ENCODE measurements around the gene HMX1. TPM values are rescaled to one million over a fixed set of nuclear protein-coding genes. Genes with fewer than 3 reads are reported as not detected.

Gene HMX1
- total RNA-seq (not detected in 2 replicates), polyA plus RNA-seq (not detected in 2 replicates)

DNA sequence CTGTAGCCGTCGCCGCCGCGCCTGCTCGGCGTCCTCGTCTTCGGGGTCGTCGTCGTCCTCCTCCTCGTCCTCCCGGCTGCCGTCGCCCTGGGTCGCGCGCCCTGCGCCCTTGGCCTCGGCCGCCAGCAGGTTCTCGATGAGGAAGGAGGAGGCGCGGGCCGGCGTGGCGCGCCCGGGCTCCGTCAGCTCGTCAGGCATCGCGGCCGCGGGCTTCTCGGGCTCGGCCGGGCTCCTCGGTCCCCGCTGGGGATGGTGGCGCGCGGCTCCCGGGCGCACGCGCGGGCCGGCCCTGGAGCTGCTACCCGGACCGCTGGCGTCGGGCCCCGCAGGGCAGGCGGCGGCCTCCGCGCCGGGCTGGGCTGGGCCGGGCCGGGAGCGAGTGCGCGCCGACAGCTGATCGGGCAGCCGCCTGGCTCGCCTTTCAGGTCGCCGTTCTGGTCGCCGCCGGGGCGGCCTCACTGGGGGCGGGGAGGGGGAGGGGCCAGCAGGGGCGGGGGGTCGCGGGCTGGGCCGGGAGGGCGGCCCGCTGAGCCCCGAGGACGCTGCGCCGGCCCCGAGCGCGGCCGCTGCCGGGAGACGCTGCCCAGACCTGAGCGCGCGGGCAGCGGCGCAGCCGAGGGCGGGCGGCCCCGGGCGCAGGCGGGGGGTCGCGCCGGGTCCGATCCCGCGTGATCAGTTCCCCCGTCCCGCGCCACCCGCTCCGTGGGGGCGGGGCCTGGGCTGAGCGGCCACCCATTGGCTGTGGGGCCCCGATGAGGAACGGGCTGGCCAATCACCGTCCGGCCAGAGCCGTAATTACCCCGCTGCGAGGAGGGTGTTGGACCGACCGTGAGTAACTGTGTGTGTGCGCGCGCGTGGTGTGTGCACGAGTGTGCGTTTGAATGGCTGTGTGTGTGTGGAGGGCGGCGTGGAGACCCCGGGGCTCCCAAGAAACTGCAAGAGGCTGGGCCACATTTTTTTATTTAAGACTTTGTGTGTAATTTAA is at the start of gene HMX1:
Gene HMX1, minus strand, starts transcription at position 423 of the 985 bp plus-strand sequence. Its CDS starts 225 bp downstream, at position 198.
- Histone ChIP-seq H3K27me3 (peaks cover 90% of the 10 kb centered on the region), H3K4me3 (no peak within 1 kb of the TSS)
- peak; percentile 41 for DNase-seq (ENCODE audit: low spot score)

GRCh38 chr4:8920969-8921368 is 49.3 kb upstream of the HMX1 start:
- H3K9me3 ChIP-seq (ENCODE audit: low read depth), result no peaks in the 10 kb centered on the region
- H3K36me3 ChIP-seq (replicated peaks; ENCODE audit: insufficient read depth, low read depth), result no peaks in the 10 kb centered on the region
- H3K4me2 ChIP-seq, result no peak overlapping the region
- H2AFZ ChIP-seq, result no peak overlapping the region
- 82% methylated on average over 10 of the region's 10 CpGs for WGBS (ENCODE audit: low lambda C conversion rate, missing lambda C conversion rate)
- no peak overlapping the region for H3K4me3 ChIP-seq
- H3K4me1 ChIP-seq (ENCODE audit: insufficient read depth), result no peaks in the 10 kb centered on the region
- DNase-seq (ENCODE audit: low spot score), result peak; percentile 1
- no peaks in the 10 kb centered on the region for H3K9me2 ChIP-seq (replicated peaks; ENCODE audit: insufficient read depth)
- no peaks in the 10 kb centered on the region for H4K20me1 ChIP-seq (ENCODE audit: insufficient read depth, poor library complexity, severe bottlenecking)
- no peaks in the 10 kb centered on the region for H3K79me2 ChIP-seq
- H3K27ac ChIP-seq, result no peak overlapping the region
- TF ChIP-seq EZH2phosphoT487 (IDR thresholded peaks at IDR 0.05; ENCODE audit: low read depth, severe bottlenecking, unreplicated experiment), result no peak
- TF ChIP-seq EZH2 (IDR thresholded peaks at IDR 0.05; ENCODE audit: borderline replicate concordance), result no peak
- no peak for TF ChIP-seq CTCF (IDR thresholded peaks at IDR 0.05; ENCODE audit: poor library complexity)
- H3K27me3 ChIP-seq, result peaks cover 10% of the 10 kb centered on the region

More for the DNA sequence above, at the start of gene HMX1:
- no peaks in the 10 kb centered on the region for H3K79me2 ChIP-seq
- H3K36me3 ChIP-seq (replicated peaks; ENCODE audit: insufficient read depth, low read depth), result no peaks in the 10 kb centered on the region
- H3K4me1 ChIP-seq (ENCODE audit: insufficient read depth), result no peaks in the 10 kb centered on the region
- H3K9me3 ChIP-seq (ENCODE audit: low read depth), result no peaks in the 10 kb centered on the region
- H4K20me1 ChIP-seq (ENCODE audit: insufficient read depth, poor library complexity, severe bottlenecking), result no peaks in the 10 kb centered on the region
- no peak within 1 kb of the TSS for H2AFZ ChIP-seq
- H3K9me2 ChIP-seq (replicated peaks; ENCODE audit: insufficient read depth), result no peaks in the 10 kb centered on the region
- H3K4me2 ChIP-seq, result peak within 1 kb of the TSS; percentile 70
- TF ChIP-seq CTCF (IDR thresholded peaks at IDR 0.05; ENCODE audit: poor library complexity), result no peak
- no peak for TF ChIP-seq EZH2phosphoT487 (IDR thresholded peaks at IDR 0.05; ENCODE audit: low read depth, severe bottlenecking, unreplicated experiment)
- no peak for TF ChIP-seq EZH2 (IDR thresholded peaks at IDR 0.05; ENCODE audit: borderline replicate concordance)
- H3K27ac ChIP-seq, result no peak within 1 kb of the TSS
- 2% methylated on average over 58 of the region's 134 CpGs for WGBS (ENCODE audit: low lambda C conversion rate, missing lambda C conversion rate)

GRCh38 chr4:8920289-8920965 is 48.8 kb upstream of the HMX1 start:
- H2AFZ ChIP-seq, result no peak overlapping the region
- no peaks in the 10 kb centered on the region for H3K9me3 ChIP-seq (ENCODE audit: low read depth)
- H3K4me3 ChIP-seq, result no peak overlapping the region
- no peak overlapping the region for H3K27ac ChIP-seq
- 90% methylated on average over 13 of the region's 14 CpGs for WGBS (ENCODE audit: low lambda C conversion rate, missing lambda C conversion rate)
- no peaks in the 10 kb centered on the region for H3K36me3 ChIP-seq (replicated peaks; ENCODE audit: insufficient read depth, low read depth)
- H3K27me3 ChIP-seq, result peaks cover 10% of the 10 kb centered on the region
- no peaks in the 10 kb centered on the region for H3K79me2 ChIP-seq
- TF ChIP-seq EZH2 (IDR thresholded peaks at IDR 0.05; ENCODE audit: borderline replicate concordance) (no peak), CTCF (IDR thresholded peaks at IDR 0.05; ENCODE audit: poor library complexity) (no peak), EZH2phosphoT487 (IDR thresholded peaks at IDR 0.05; ENCODE audit: low read depth, severe bottlenecking, unreplicated experiment) (no peak)
- H3K9me2 ChIP-seq (replicated peaks; ENCODE audit: insufficient read depth), result no peaks in the 10 kb centered on the region
- peak; percentile 1 for DNase-seq (ENCODE audit: low spot score)
- H3K4me2 ChIP-seq, result no peak overlapping the region
- no peaks in the 10 kb centered on the region for H3K4me1 ChIP-seq (ENCODE audit: insufficient read depth)
- no peaks in the 10 kb centered on the region for H4K20me1 ChIP-seq (ENCODE audit: insufficient read depth, poor library complexity, severe bottlenecking)

Measured in hepatocyte (in vitro differentiated cells).